Kidney epithelial cell (primary cell): ENCODE results near the gene KCNAB1. TPM values are rescaled to one million over a fixed set of nuclear protein-coding genes. Genes with fewer than 3 reads are reported as not detected.

ENCODE experiments used
- DNase-seq: peaks from one replicate; pipeline ENCODE4 v3.0.0-alpha.2; 2010; ENCODE audit warnings: low read depth
- H3K27me3 ChIP-seq: 2 replicates; pipeline ENCODE4 v1.6.0; 2011; ENCODE audit warnings: low read length; ENCODE audit not compliant: control insufficient read depth, insufficient read depth
- H3K36me3 ChIP-seq: 2 replicates; pipeline ENCODE4 v1.5.1; 2011; ENCODE audit warnings: low read length; ENCODE audit not compliant: control insufficient read depth, insufficient read depth
- H3K4me3 ChIP-seq: 2 replicates; pipeline ENCODE4 v1.5.1; 2011; ENCODE audit warnings: low read depth, mild to moderate bottlenecking, control low read depth, low read length
- CTCF ChIP-seq: IDR thresholded peaks from 2 replicates; pipeline ENCODE4 v1.5.1; 2011; ENCODE audit warnings: mild to moderate bottlenecking, moderate library complexity, low read length, control low read depth, inconsistent platforms; ENCODE audit not compliant: insufficient read depth, poor library complexity, severe bottlenecking
- total RNA-seq: library from RNA; depleted of rRNA; stranded (reverse); fragments of >200 nt; gene quantifications from 2 replicates; pipeline ENCODE4 v1.2.3, GENCODE V29; 2015

Gene KCNAB1
- total RNA-seq, 1 donor from 2014 or later = not detected

DNA sequence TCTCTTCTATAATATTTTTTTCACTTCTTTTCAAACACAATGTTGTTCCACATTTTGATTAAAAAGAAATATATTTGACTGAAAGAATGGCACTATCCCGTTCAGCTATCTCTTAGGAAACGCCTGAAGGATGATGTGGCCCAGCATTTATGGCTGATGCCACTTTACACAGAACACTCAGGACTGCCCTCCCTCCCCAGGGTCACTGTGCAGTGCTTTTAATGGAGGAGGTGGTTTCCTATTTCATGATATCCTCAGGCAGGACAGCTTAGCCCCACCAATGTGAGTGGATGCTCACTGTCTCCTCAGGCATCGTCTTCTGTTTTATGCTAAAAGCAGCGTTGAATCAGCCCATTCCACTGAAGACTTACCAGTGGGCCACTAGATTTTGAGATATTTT is 135.9 kb downstream of the KCNAB1 start:
- TF ChIP-seq CTCF = no peak
- H3K4me3 ChIP-seq = no peak overlapping the region
- no peak for DNase-seq
- no peaks in the 10 kb centered on the region for H3K36me3 ChIP-seq
- H3K27me3 ChIP-seq = no peaks in the 10 kb centered on the region

- H3K27me3 ChIP-seq = no peaks in the 10 kb centered on the region
- H3K36me3 ChIP-seq = no peaks in the 10 kb centered on the region
- no peak overlapping the region for H3K4me3 ChIP-seq
- TF ChIP-seq CTCF = no peak
- DNase-seq = no peak
Observed at GRCh38 chr3:156256945-156257344, 136.6 kb downstream of the KCNAB1 start.

GRCh38 chr3:156258301-156258700 is 137.9 kb downstream of the KCNAB1 start:
- TF ChIP-seq CTCF = no peak
- Histone ChIP-seq H3K4me3 (no peak overlapping the region), H3K27me3 (no peaks in the 10 kb centered on the region), H3K36me3 (no peaks in the 10 kb centered on the region)
- no peak for DNase-seq

GRCh38 chr3:156259896-156260295 is 139.5 kb downstream of the KCNAB1 start:
- Histone ChIP-seq H3K36me3 (no peaks in the 10 kb centered on the region), H3K27me3 (no peaks in the 10 kb centered on the region), H3K4me3 (no peak overlapping the region)
- DNase-seq = no peak
- no peak for TF ChIP-seq CTCF

- Histone ChIP-seq H3K36me3 (no peaks in the 10 kb centered on the region), H3K4me3 (no peak overlapping the region), H3K27me3 (no peaks in the 10 kb centered on the region)
- DNase-seq = no peak
- no peak for TF ChIP-seq CTCF
Observed at GRCh38 chr3:156260331-156260730, 140.0 kb downstream of the KCNAB1 start.

- Histone ChIP-seq H3K4me3 (no peak overlapping the region), H3K36me3 (no peaks in the 10 kb centered on the region), H3K27me3 (no peaks in the 10 kb centered on the region)
- no peak for TF ChIP-seq CTCF
- DNase-seq = no peak
Observed at GRCh38 chr3:156264771-156265170, 144.4 kb downstream of the KCNAB1 start.
